ENCODE data around the gene ZC3H18.
"Not testable (repeated sequence)": the region's sequence is repeated elsewhere in the genome, so short reads cannot be mapped to it uniquely, and the experiment has no call there.

Gene ZC3H18

GRCh38 chr16:88600539-88600896 is 30.3 kb downstream of the ZC3H18 start:
- in situ Hi-C loops (cut with MboI; ENCODE audit: low sequenced_read_pairs): no loop called here

GRCh38 chr16:88601313-88602036 is 31.3 kb downstream of the ZC3H18 start:
- in situ Hi-C loops (cut with MboI; ENCODE audit: low sequenced_read_pairs): no loop called here

- in situ Hi-C loops (cut with MboI; ENCODE audit: low sequenced_read_pairs): no loop called here
Measured at GRCh38 chr16:88602091-88602490, 31.9 kb downstream of the ZC3H18 start.

- in situ Hi-C loops (cut with MboI; ENCODE audit: low sequenced_read_pairs): no loop called here
Measured at GRCh38 chr16:88605186-88606147, 35.3 kb downstream of the ZC3H18 start.

GRCh38 chr16:88606148-88606757 is 36.0 kb downstream of the ZC3H18 start:
- in situ Hi-C loops (cut with MboI; ENCODE audit: low sequenced_read_pairs): no loop called here

- in situ Hi-C loops (cut with MboI; ENCODE audit: low sequenced_read_pairs): no loop called here
Measured at GRCh38 chr16:88608076-88608475, 37.9 kb downstream of the ZC3H18 start.

GRCh38 chr16:88609426-88609825 is 39.2 kb downstream of the ZC3H18 start:
- in situ Hi-C loops (cut with MboI; ENCODE audit: low sequenced_read_pairs): not testable (repeated sequence)

GRCh38 chr16:88610080-88610479 is 39.9 kb downstream of the ZC3H18 start:
- in situ Hi-C loops (cut with MboI; ENCODE audit: low sequenced_read_pairs): no loop called here

GRCh38 chr16:88610909-88611812 is 41.0 kb downstream of the ZC3H18 start:
- in situ Hi-C loops (cut with MboI; ENCODE audit: low sequenced_read_pairs): no loop called here

- in situ Hi-C loops (cut with MboI; ENCODE audit: low sequenced_read_pairs): no loop called here
Measured at GRCh38 chr16:88613293-88613692, 43.1 kb downstream of the ZC3H18 start.

GRCh38 chr16:88613911-88614817 is 44.0 kb downstream of the ZC3H18 start:
- in situ Hi-C loops (cut with MboI; ENCODE audit: low sequenced_read_pairs): no loop called here

GRCh38 chr16:88614818-88615580 is 44.8 kb downstream of the ZC3H18 start:
- in situ Hi-C loops (cut with MboI; ENCODE audit: low sequenced_read_pairs): no loop called here

GRCh38 chr16:88616320-88616719 is 46.1 kb downstream of the ZC3H18 start:
- in situ Hi-C loops (cut with MboI; ENCODE audit: low sequenced_read_pairs): no loop called here

- in situ Hi-C loops (cut with MboI; ENCODE audit: low sequenced_read_pairs): no loop called here
Measured at GRCh38 chr16:88616736-88617135, 46.5 kb downstream of the ZC3H18 start.

GRCh38 chr16:88617268-88618031 is 47.2 kb downstream of the ZC3H18 start:
- in situ Hi-C loops (cut with MboI; ENCODE audit: low sequenced_read_pairs): no loop called here

GRCh38 chr16:88618182-88618955 is 48.2 kb downstream of the ZC3H18 start:
- in situ Hi-C loops (cut with MboI; ENCODE audit: low sequenced_read_pairs): no loop called here

- in situ Hi-C loops (cut with MboI; ENCODE audit: low sequenced_read_pairs): no loop called here
Measured at GRCh38 chr16:88618956-88619667, 48.9 kb downstream of the ZC3H18 start.

Measured in HL-60/S4 treated with retinoic acid at 250 ng/mL for 4 days and 3 days (cell line).